K562 (cell line): ENCODE data around the gene NADSYN1. TPM values are rescaled to one million over a fixed set of nuclear protein-coding genes. Genes with fewer than 3 reads are reported as not detected.

Experiments used
- ATAC-seq: fragments of 200-7000 bp; cut with Tn5 transposase; 3 replicates; pipeline ENCODE4 v1.9.1; 2020; ENCODE audit warnings: moderate library complexity
- BruUV-seq: library from RNA; stranded (reverse); fragments of 400-500 nt; replicated peaks from 2 replicates; lab custom pipeline; 2021; lab: Mats Ljungman, UMichigan
- CTCF ChIA-PET: fragments of 300-600 bp; formaldehyde crosslinking; extraction: SDS; loops from one replicate; lab custom pipeline; 2021; ENCODE audit warnings: low intra/inter-chr PET ratio; lab: Yijun Ruan, JAX
- POLR2A ChIA-PET: fragments of 300-600, 350-650 bp; sonication (Branson Sonifier 250); formaldehyde crosslinking; extraction: SDS; loops from one replicate; lab custom pipeline; 2021; ENCODE audit warnings: antibody characterized with exemption, inconsistent platforms; lab: Yijun Ruan, JAX
- DNase-seq, 4 experiments: peaks; one replicate each; pipeline versions ENCODE4 v3.0.0 to v3.0.0-alpha.2; 2011 to 2018; ENCODE audit warnings: low spot score in 3 of 4, mixed read lengths in 3 of 4; ENCODE audit errors: extremely low read depth in 1 of 4
- FAIRE-seq: peaks from 2 replicates; lab custom pipeline; 2011; peaks lifted over from hg19 to GRCh38; lab: Jason Lieb, UNC
- H2AFZ ChIP-seq: 2 replicates; pipeline ENCODE4 v1.6.0; 2011; ENCODE audit warnings: low read depth, low read length, control low read depth, inconsistent platforms
- H3K27ac ChIP-seq: fragments of 200-600 bp; 3 replicates; pipeline ENCODE4 v1.8.0; 2011; ENCODE audit warnings: low read depth, mild to moderate bottlenecking, control low read depth, inconsistent platforms, low read length, moderate library complexity, mixed read lengths; ENCODE audit errors: extremely low read depth
- H3K27me3 ChIP-seq, 2 experiments: fragments of 300-600 bp in 1 of 2; 2 replicates in 1 of 2; 3 replicates in 1 of 2; pipeline versions ENCODE4 v1.6.0 to v1.8.0; 2011; ENCODE audit warnings: inconsistent platforms in 2 of 2, low read length in 2 of 2, mild to moderate bottlenecking in 1 of 2, mixed read lengths in 1 of 2, moderate library complexity in 1 of 2; ENCODE audit not compliant: control insufficient read depth in 2 of 2, insufficient read depth in 2 of 2
- H3K36me3 ChIP-seq: fragments of 300-600 bp; 3 replicates; pipeline ENCODE4 v1.8.0; 2011; ENCODE audit warnings: mild to moderate bottlenecking, low read length, inconsistent platforms; ENCODE audit not compliant: control insufficient read depth, insufficient read depth
- H3K4me1 ChIP-seq, 2 experiments: fragments of 200-600 bp in 1 of 2; replicated peaks in 1 of 2; 2 replicates in 1 of 2; 3 replicates in 1 of 2; pipeline versions ENCODE4 v1.5.1 to v1.8.0; 2011; ENCODE audit warnings: inconsistent platforms in 2 of 2, low read length in 2 of 2, mild to moderate bottlenecking in 1 of 2, mixed read lengths in 1 of 2, moderate library complexity in 1 of 2; ENCODE audit not compliant: control insufficient read depth in 2 of 2, insufficient read depth in 2 of 2
- H3K4me2 ChIP-seq: 2 replicates; pipeline ENCODE4 v1.6.1; 2011; ENCODE audit warnings: low read length, control low read depth, inconsistent platforms, mixed read lengths; ENCODE audit not compliant: insufficient read depth
- H3K4me3 ChIP-seq: fragments of 200-600 bp; sonication (generic), shearing (Covaris generic); 2 replicates; pipeline ENCODE4 v1.5.1; 2016; ENCODE audit warnings: control low read depth, inconsistent platforms
- H3K79me2 ChIP-seq: fragments of 200-600 bp; 3 replicates; pipeline ENCODE4 v1.8.0; 2011; ENCODE audit warnings: low read length, inconsistent platforms; ENCODE audit not compliant: control insufficient read depth, insufficient read depth
- H3K9ac ChIP-seq, 2 experiments: 2 replicates each; pipeline versions ENCODE4 v1.6.0 to v1.6.1; 2011; ENCODE audit warnings: low read depth in 2 of 2, low read length in 2 of 2, control low read depth in 1 of 2, inconsistent platforms in 1 of 2, mild to moderate bottlenecking in 1 of 2, mixed read lengths in 1 of 2; ENCODE audit not compliant: insufficient read depth in 1 of 2
- H3K9me1 ChIP-seq: one replicate; pipeline ENCODE4 v1.6.0; 2011; ENCODE audit warnings: inconsistent platforms, mild to moderate bottlenecking, low read length, moderate library complexity; ENCODE audit not compliant: control insufficient read depth, insufficient read depth
- H3K9me3 ChIP-seq: replicated peaks from 2 replicates; pipeline ENCODE4 v1.5.1; 2011; ENCODE audit warnings: low read depth, low read length, inconsistent platforms; ENCODE audit not compliant: control insufficient read depth, insufficient read depth
- H4K20me1 ChIP-seq: replicated peaks from 2 replicates; pipeline ENCODE4 v1.6.1; 2011; ENCODE audit warnings: low read length, inconsistent platforms, mixed read lengths; ENCODE audit not compliant: control insufficient read depth, insufficient read depth
- ARNT ChIP-seq, 2 experiments: fragments of 450-650 bp; IDR thresholded peaks; 2 replicates each; pipeline ENCODE4 v1.6.1; 2016; ENCODE audit warnings: mild to moderate bottlenecking in 1 of 2
- FIP1L1 ChIP-seq: fragments of 200-400 bp; formaldehyde crosslinking; IDR thresholded peaks from 2 replicates; pipeline ENCODE4 v1.6.1; 2018; ENCODE audit warnings: mild to moderate bottlenecking, low read depth, low read length; ENCODE audit not compliant: poor library complexity, severe bottlenecking
- HDGF ChIP-seq: fragments of 450-650 bp; IDR thresholded peaks from 2 replicates; pipeline ENCODE4 v1.6.1; 2016
- HNRNPK ChIP-seq: fragments of 200-400 bp; formaldehyde crosslinking; IDR thresholded peaks from one replicate; pipeline ENCODE4 v1.6.1; 2018; ENCODE audit warnings: mild to moderate bottlenecking, low read depth, low read length; ENCODE audit not compliant: poor library complexity, severe bottlenecking
- PHF21A ChIP-seq: fragments of 450-650 bp; IDR thresholded peaks from 2 replicates; pipeline ENCODE4 v1.6.1; 2017; ENCODE audit warnings: low read depth, borderline replicate concordance
- ZNF134 ChIP-seq: fragments of 250-450 bp; sonication (Bioruptor Pico); conservative IDR thresholded peaks from 2 replicates; pipeline ENCODE4 v1.4.0; 2020
- ZNF174 ChIP-seq: fragments of 250-450 bp; sonication (Bioruptor Pico); IDR thresholded peaks from 2 replicates; pipeline ENCODE4 v1.4.0; 2020; ENCODE audit warnings: mild to moderate bottlenecking
- ZNF696 ChIP-seq: fragments of 250-450 bp; sonication (Bioruptor Pico); conservative IDR thresholded peaks from 2 replicates; pipeline ENCODE4 v1.4.0; 2020; ENCODE audit warnings: mild to moderate bottlenecking, moderate library complexity
- WGBS: fragments of 100-300 bp; shearing (Covaris generic); methylation state at CpG from one replicate; pipeline ENCODE4 v1.1.6; 2016; ENCODE audit warnings: low coverage, mixed read lengths; ENCODE audit not compliant: insufficient coverage; ENCODE audit errors: missing lambda C conversion rate; 5-methylcytosine and 5-hydroxymethylcytosine counted together
- in situ Hi-C: fragments of 300-500 bp; cut with MboI; formaldehyde crosslinking; loops from 4 replicates; pipeline ENCODE4 v1.15.0; 2018; ENCODE audit warnings: inconsistent platforms, mixed read lengths
- intact Hi-C: fragments of 100-400 bp; cut with micrococcal nuclease; formaldehyde crosslinking; loops from 2 replicates; pipeline ENCODE4 v1.14.2; 2022
- polyA plus RNA-seq, 8 experiments: library from polyadenylated mRNA; depleted of rRNA in 4 of 8; stranded (reverse) in 5 of 8; unstranded in 3 of 8; fragments of >200 nt; fragmentation: Nextera tagmentation in 2 of 8; fragmentation: Illumina TruSeq in 1 of 8; extraction: Ambion mirVana in 2 of 8; extraction: Trizol in 1 of 8; gene quantifications; 2 replicates each; pipeline versions ENCODE4 v1.2.1 to v1.2.3, GENCODE V29; 2011 to 2014; ENCODE audit warnings: inconsistent platforms in 1 of 8, missing spikeins in 1 of 8
- total RNA-seq, 7 experiments: library from RNA; depleted of rRNA in 6 of 7; stranded (reverse); fragments of >200 nt in 6 of 7; fragmentation: Illumina TruSeq in 2 of 7; extraction: Trizol in 2 of 7; gene quantifications; 2 replicates each; pipeline versions ENCODE4 v1.2.1 to v1.2.3, GENCODE V29; 2011 to 2021; ENCODE audit warnings: low replicate concordance in 1 of 7

NADSYN1 gene
- total and polyA plus RNA-seq, 9 of the 15 experiments (the other 6 are each of a cell fraction or from before 2014, with no cell fraction given), result 12.7 to 57.3 (median 42.1) TPM

DNA sequence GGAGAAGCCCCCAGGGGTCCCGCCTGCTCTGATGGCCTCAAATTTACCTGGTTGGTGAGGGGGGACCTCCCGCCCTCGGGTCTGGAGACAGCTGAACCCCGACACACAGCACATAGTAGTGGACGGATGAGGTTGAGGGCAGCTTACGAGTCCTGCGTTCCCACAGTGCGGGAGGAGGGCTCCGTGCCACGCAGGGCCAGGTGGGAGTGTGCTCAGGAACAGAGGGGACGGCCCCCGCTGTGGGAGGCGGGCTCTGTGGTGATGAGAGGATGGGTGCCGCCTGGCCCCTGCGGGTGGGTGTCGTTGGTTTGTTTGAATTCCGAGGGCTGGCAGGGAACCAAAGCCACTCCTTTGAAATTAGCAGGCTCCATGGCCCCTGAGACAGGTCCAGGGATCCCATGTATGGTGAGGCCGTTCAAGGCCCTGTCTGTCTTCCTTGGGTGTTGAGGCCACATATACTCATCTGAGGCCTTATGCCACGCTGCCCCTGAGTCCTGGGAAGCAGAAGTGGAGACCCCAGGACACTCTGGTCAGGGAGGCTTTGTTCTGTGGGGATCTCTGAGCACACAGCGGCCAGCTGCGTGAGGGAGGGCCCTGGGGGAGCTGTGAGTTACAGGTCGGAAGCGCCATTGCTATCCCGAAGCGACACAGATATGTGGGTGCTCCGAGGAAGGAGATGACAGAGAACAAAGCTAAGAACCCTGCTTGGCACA is 21.9 kb downstream of the NADSYN1 start:
- H3K27me3 ChIP-seq, result no peaks in the 10 kb centered on the region
- H2AFZ ChIP-seq, result no peak overlapping the region
- H3K79me2 ChIP-seq, result no peaks in the 10 kb centered on the region
- in situ Hi-C loops, result no loop called here
- no peak for TF ChIP-seq HNRNPK
- no peak for TF ChIP-seq ARNT (IDR thresholded peaks at IDR 0.05)
- no peak for TF ChIP-seq PHF21A
- no peak for TF ChIP-seq ZNF134 (CRISPR knock-in tag)
- TF ChIP-seq HDGF, result no peak
- no peak for TF ChIP-seq FIP1L1
- TF ChIP-seq ZNF174, result no peak
- no peak for TF ChIP-seq ZNF696 (CRISPR knock-in tag)
- H3K9me1 ChIP-seq, result no peaks in the 10 kb centered on the region
- H4K20me1 ChIP-seq, result no peaks in the 10 kb centered on the region
- H3K4me2 ChIP-seq, result no peak overlapping the region
- no peak for FAIRE-seq
- peaks cover 58% of the 10 kb centered on the region; the same call in 2 of the 3 replicates for H3K36me3 ChIP-seq
- POLR2A ChIA-PET, result interaction anchor here (0.9 kb wide), 1 partner anchor 69 kb away, joined by 4 read pairs; no protein-coding TSS in a partner anchor
- peaks cover 0 to 5% of the 10 kb centered on the region in 2 experiments; a peak in 1 of 5 replicates for H3K4me1 ChIP-seq
- WGBS, result 94% methylated on average over 21 of the region's 26 CpGs
- H3K9me3 ChIP-seq, result no peaks in the 10 kb centered on the region
- no TSS peak for BruUV-seq
- H3K4me3 ChIP-seq, result no peak overlapping the region
- no peak overlapping the region for H3K9ac ChIP-seq
- DNase-seq, result no peak
- no peak for ATAC-seq
- CTCF ChIA-PET, result no interaction called here
- no peak overlapping the region for H3K27ac ChIP-seq
- intact Hi-C loops, result no loop called here
